ENCODE measurements around the gene GTF2H3.

The GTF2H3 gene

GRCh38 chr12:123696646-123697045 is 63.0 kb downstream of the GTF2H3 start:
- 92 to 96% methylated on average over 4 of the region's 4 CpGs for WGBS, 2 experiments
- H3K27ac ChIP-seq (ENCODE audit: insufficient read depth, low read depth, low read length, poor library complexity, severe bottlenecking): no peak overlapping the region
- H3K36me3 ChIP-seq (ENCODE audit: control insufficient read depth, insufficient read depth, low read length): peaks cover 9% of the 10 kb centered on the region
- no peaks in the 10 kb centered on the region for H3K27me3 ChIP-seq (ENCODE audit: control insufficient read depth, insufficient read depth, low read length, poor library complexity, severe bottlenecking)
- no peaks in the 10 kb centered on the region for H3K9me3 ChIP-seq (ENCODE audit: control insufficient read depth, low read length)
- H3K4me3 ChIP-seq (ENCODE audit: insufficient read depth, low read depth, low read length): no peak overlapping the region
- no peaks in the 10 kb centered on the region for H3K4me1 ChIP-seq (ENCODE audit: control insufficient read depth, insufficient read depth, low read length)

DNA sequence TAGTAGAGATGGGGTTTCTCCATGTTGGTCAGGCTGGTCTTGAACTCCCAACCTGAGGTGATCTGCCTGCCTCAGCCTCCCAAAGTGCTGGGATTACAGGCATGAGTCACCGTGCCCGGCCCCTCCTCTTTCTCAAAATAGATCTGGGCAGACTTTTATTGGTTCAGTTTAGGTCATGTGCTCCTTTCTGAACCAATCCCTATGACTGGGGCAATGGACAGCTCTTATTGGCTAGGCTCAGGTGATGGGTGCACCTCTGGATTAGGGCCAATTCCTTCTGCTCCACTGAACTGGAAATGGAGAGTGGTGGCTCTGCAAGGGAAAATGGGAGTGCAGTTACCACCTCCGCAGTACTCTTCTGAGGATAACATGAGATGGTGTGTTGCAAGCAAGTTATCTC is 72.3 kb downstream of the GTF2H3 start:
- H3K36me3 ChIP-seq (ENCODE audit: control insufficient read depth, insufficient read depth, low read length): peaks cover 3% of the 10 kb centered on the region
- no peak overlapping the region for H3K27ac ChIP-seq (ENCODE audit: insufficient read depth, low read depth, low read length, poor library complexity, severe bottlenecking)
- H3K4me1 ChIP-seq (ENCODE audit: control insufficient read depth, insufficient read depth, low read length): no peaks in the 10 kb centered on the region
- WGBS, 2 experiments: 86 to 91% methylated on average over 3 of the region's 3 CpGs
- H3K4me3 ChIP-seq (ENCODE audit: insufficient read depth, low read depth, low read length): no peak overlapping the region
- no peaks in the 10 kb centered on the region for H3K9me3 ChIP-seq (ENCODE audit: control insufficient read depth, low read length)
- no peaks in the 10 kb centered on the region for H3K27me3 ChIP-seq (ENCODE audit: control insufficient read depth, insufficient read depth, low read length, poor library complexity, severe bottlenecking)

DNA sequence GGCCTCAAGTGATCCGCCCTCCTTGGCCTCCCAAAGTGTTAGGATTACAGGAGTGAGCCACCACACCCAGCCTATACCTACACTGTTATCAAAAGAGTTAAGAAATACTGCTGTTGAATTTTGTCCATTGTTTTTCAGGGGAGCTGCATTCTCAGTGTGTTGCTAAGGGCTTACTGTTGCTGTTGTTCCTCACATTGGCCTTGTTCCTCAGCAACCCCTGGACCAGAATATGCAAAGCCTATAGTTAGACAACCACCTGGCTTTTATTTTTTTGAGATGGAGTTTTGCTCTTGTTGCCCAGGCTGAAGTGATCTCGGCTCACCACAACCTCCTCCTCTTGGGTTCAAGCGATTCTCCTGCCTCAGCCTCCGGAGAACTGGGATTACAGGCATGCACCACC is 73.8 kb downstream of the GTF2H3 start:
- no peak overlapping the region for H3K4me3 ChIP-seq (ENCODE audit: insufficient read depth, low read depth, low read length)
- peaks cover 3% of the 10 kb centered on the region for H3K36me3 ChIP-seq (ENCODE audit: control insufficient read depth, insufficient read depth, low read length)
- no peaks in the 10 kb centered on the region for H3K9me3 ChIP-seq (ENCODE audit: control insufficient read depth, low read length)
- H3K27me3 ChIP-seq (ENCODE audit: control insufficient read depth, insufficient read depth, low read length, poor library complexity, severe bottlenecking): no peaks in the 10 kb centered on the region
- 92 to 93% methylated on average over 4 of the region's 4 CpGs for WGBS, 2 experiments
- no peak overlapping the region for H3K27ac ChIP-seq (ENCODE audit: insufficient read depth, low read depth, low read length, poor library complexity, severe bottlenecking)
- H3K4me1 ChIP-seq (ENCODE audit: control insufficient read depth, insufficient read depth, low read length): no peaks in the 10 kb centered on the region
